GM12873 (cell line): ENCODE measurements around the gene HGFAC.

Experiments
- CTCF ChIP-seq: IDR thresholded peaks from 2 replicates; pipeline ENCODE4 v1.5.1; 2012; ENCODE audit warnings: low read depth, mild to moderate bottlenecking, moderate library complexity, low read length, control low read depth; ENCODE audit not compliant: insufficient read depth; ENCODE audit errors: missing control alignments

The HGFAC gene

GRCh38 chr4:3486541-3487540 is 45.1 kb downstream of the HGFAC start:
- no peak for TF ChIP-seq CTCF

GRCh38 chr4:3487861-3488260 is 46.1 kb downstream of the HGFAC start:
- TF ChIP-seq CTCF = no peak

- TF ChIP-seq CTCF = no peak
Observed at GRCh38 chr4:3488820-3489219, 47.1 kb downstream of the HGFAC start.

- TF ChIP-seq CTCF = no peak
Observed at GRCh38 chr4:3489451-3489962, 47.7 kb downstream of the HGFAC start.

GRCh38 chr4:3491681-3492405 is 50.1 kb downstream of the HGFAC start:
- no peak for TF ChIP-seq CTCF

- no peak for TF ChIP-seq CTCF
Observed at GRCh38 chr4:3492741-3493719, 51.3 kb downstream of the HGFAC start.
